Endothelial cell of umbilical vein (primary cell): ENCODE measurements around the gene TNFRSF12A. TPM values are rescaled to one million over a fixed set of nuclear protein-coding genes. Genes with fewer than 3 reads are reported as not detected.

Experiments used
- BruUV-seq: library from RNA; stranded (reverse); fragments of 400-500 nt; replicated peaks from 2 replicates; lab custom pipeline; 2021; lab: Mats Ljungman, UMichigan
- CTCF ChIA-PET: fragments of 300-600, 350-600 bp; sonication (Branson Sonifier 250); formaldehyde crosslinking; loops from one replicate; lab custom pipeline; 2021; ENCODE audit warnings: antibody characterized with exemption, inconsistent platforms; lab: Charles Lee
- POLR2A ChIA-PET: fragments of 300-600, 350-600 bp; sonication (Branson Sonifier 250); formaldehyde crosslinking; loops from one replicate; lab custom pipeline; 2021; ENCODE audit warnings: antibody characterized with exemption, inconsistent platforms; lab: Charles Lee
- DNase-seq: peaks from one replicate; pipeline ENCODE4 v3.0.0-alpha.2; 2011; ENCODE audit warnings: low read depth, low spot score
- FAIRE-seq: peaks from 2 replicates; lab custom pipeline; 2011; peaks lifted over from hg19 to GRCh38; lab: Jason Lieb, UNC
- H2AFZ ChIP-seq: 2 replicates; pipeline ENCODE4 v1.6.0; 2012; ENCODE audit warnings: low read depth, low read length, control low read depth, inconsistent platforms
- H3K27ac ChIP-seq: 2 replicates; pipeline ENCODE4 v1.5.1; 2011; ENCODE audit warnings: low read depth, mild to moderate bottlenecking, control low read depth, low read length, moderate library complexity; ENCODE audit not compliant: insufficient read depth
- H3K27me3 ChIP-seq, 2 experiments: 2 replicates each; pipeline versions ENCODE4 v1.6.0 to v1.6.1; 2011; ENCODE audit warnings: low read length in 2 of 2, mixed read lengths in 1 of 2; ENCODE audit not compliant: control insufficient read depth in 2 of 2, insufficient read depth in 2 of 2
- H3K36me3 ChIP-seq, 2 experiments: 2 replicates in 1 of 2; 3 replicates in 1 of 2; pipeline ENCODE4 v1.5.1; 2011; ENCODE audit warnings: low read length in 2 of 2, mild to moderate bottlenecking in 1 of 2, moderate library complexity in 1 of 2; ENCODE audit not compliant: control insufficient read depth in 2 of 2, insufficient read depth in 2 of 2; ENCODE audit errors: extremely low read depth in 1 of 2
- H3K4me1 ChIP-seq: 3 replicates; pipeline ENCODE4 v1.5.1; 2011; ENCODE audit warnings: mild to moderate bottlenecking, low read length; ENCODE audit not compliant: control insufficient read depth, insufficient read depth; ENCODE audit errors: extremely low read depth
- H3K4me2 ChIP-seq: 2 replicates; pipeline ENCODE4 v1.6.1; 2011; ENCODE audit warnings: low read length, control low read depth, mixed read lengths; ENCODE audit not compliant: insufficient read depth
- H3K4me3 ChIP-seq, 3 experiments: fragments of 200-600 bp in 1 of 3; sonication (generic), shearing (Covaris generic) in 1 of 3; replicated peaks in 1 of 3; 2 replicates each; pipeline ENCODE4 v1.5.1; 2011 to 2016; ENCODE audit warnings: control low read depth in 3 of 3, low read length in 3 of 3, mild to moderate bottlenecking in 2 of 3, inconsistent platforms in 1 of 3, low read depth in 1 of 3, moderate library complexity in 1 of 3; ENCODE audit not compliant: insufficient read depth in 1 of 3
- H3K79me2 ChIP-seq: 2 replicates; pipeline ENCODE4 v1.6.0; 2012; ENCODE audit warnings: low read length, inconsistent platforms; ENCODE audit not compliant: control insufficient read depth, insufficient read depth
- H3K9ac ChIP-seq: replicated peaks from 2 replicates; pipeline ENCODE3; 2011; ENCODE audit warnings: low read length, control low read depth; ENCODE audit not compliant: insufficient read depth; ENCODE audit errors: extremely low read depth
- H3K9me1 ChIP-seq: replicated peaks from 3 replicates; pipeline ENCODE4 v1.6.0; 2011; ENCODE audit warnings: mild to moderate bottlenecking, low read length; ENCODE audit not compliant: control insufficient read depth, insufficient read depth; ENCODE audit errors: extremely low read depth
- H3K9me3 ChIP-seq: replicated peaks from 2 replicates; pipeline ENCODE4 v1.5.1; 2012; ENCODE audit warnings: low read length, inconsistent platforms; ENCODE audit not compliant: control insufficient read depth, insufficient read depth
- H4K20me1 ChIP-seq: replicated peaks from 2 replicates; pipeline ENCODE3; 2011; ENCODE audit warnings: mild to moderate bottlenecking, low read length; ENCODE audit not compliant: control insufficient read depth, insufficient read depth; ENCODE audit errors: extremely low read depth
- EZH2 ChIP-seq: IDR thresholded peaks from 2 replicates; pipeline ENCODE4 v1.6.1; 2012; ENCODE audit warnings: borderline replicate concordance, low read depth, mild to moderate bottlenecking, moderate library complexity, low read length, inconsistent platforms; ENCODE audit not compliant: severe bottlenecking
- FOS ChIP-seq: IDR thresholded peaks from 2 replicates; pipeline ENCODE4 v1.6.1; 2011; ENCODE audit warnings: mild to moderate bottlenecking, low read length, moderate library complexity, borderline replicate concordance; ENCODE audit not compliant: insufficient read depth
- GATA2 ChIP-seq: IDR thresholded peaks from 2 replicates; pipeline ENCODE4 v1.7.0; 2011; ENCODE audit warnings: low read depth, mild to moderate bottlenecking, moderate library complexity, mixed read lengths, low read length; ENCODE audit not compliant: insufficient read length, insufficient read depth
- JUN ChIP-seq: IDR thresholded peaks from 2 replicates; pipeline ENCODE4 v1.6.1; 2011; ENCODE audit warnings: borderline replicate concordance, low read depth; ENCODE audit not compliant: insufficient read length, insufficient read depth
- MAX ChIP-seq: IDR thresholded peaks from 2 replicates; pipeline ENCODE4 v1.6.1; 2011; ENCODE audit not compliant: insufficient read depth, insufficient read length
- POLR2A ChIP-seq: IDR thresholded peaks from 2 replicates; pipeline ENCODE4 v1.6.1; 2012; ENCODE audit warnings: low read depth, mild to moderate bottlenecking, control low read depth, low read length
- POLR2AphosphoS5 ChIP-seq: IDR thresholded peaks from 2 replicates; pipeline ENCODE4 v1.6.1; 2012; ENCODE audit warnings: low read depth, mild to moderate bottlenecking, control low read depth, low read length, moderate library complexity; ENCODE audit not compliant: insufficient read depth
- dilution Hi-C: fragments of 300-500 bp; cut with MboI; formaldehyde crosslinking; loops from one replicate; pipeline ENCODE4 v1.15.0; 2019; ENCODE audit warnings: low sequenced_read_pairs; ENCODE audit not compliant: extremely low pct_ligation_motif_present
- intact Hi-C: fragments of 100-400 bp; cut with micrococcal nuclease; formaldehyde crosslinking; loops from one replicate; pipeline ENCODE4 v1.10.0; 2022
- polyA plus RNA-seq, 4 experiments: library from polyadenylated mRNA; depleted of rRNA in 3 of 4; stranded (reverse) in 3 of 4; unstranded in 1 of 4; fragments of >200 nt; gene quantifications; 2 replicates each; pipeline versions ENCODE4 v1.2.1 to v1.2.3, GENCODE V29; 2011 to 2012; ENCODE audit warnings: missing spikeins in 1 of 4
- total RNA-seq: library from RNA; stranded (reverse); gene quantifications from 2 replicates; pipeline ENCODE4 v1.2.3, GENCODE V29; 2021

Gene TNFRSF12A
- total and polyA plus RNA-seq, 2 donors (not counting 3 experiments of a cell fraction or from before 2014, with no cell fraction given) = 162 to 187 TPM

- intact Hi-C loops = no loop called here
- CTCF ChIA-PET = interaction anchor here (0.9 to 1.0 kb wide), 3 partner anchors 9 to 40 kb away, joined by 3 to 4 read pairs (median 3); no protein-coding TSS in a partner anchor
- FAIRE-seq (no peak), DNase-seq (no peak)
- Histone ChIP-seq H3K27ac (no peak overlapping the region), H3K9me3 (no peaks in the 10 kb centered on the region), H3K79me2 (no peaks in the 10 kb centered on the region), H3K4me2 (no peak overlapping the region), H2AFZ (no peak overlapping the region), H3K9me1 (no peaks in the 10 kb centered on the region), H3K36me3 (no peaks in the 10 kb centered on the region), H4K20me1 (no peaks in the 10 kb centered on the region), H3K9ac (no peak overlapping the region), H3K4me3 (no peak overlapping the region), H3K4me1 (no peaks in the 10 kb centered on the region), H3K27me3 (peaks cover 0 to 5% of the 10 kb centered on the region in 2 experiments)
- POLR2A ChIA-PET = no interaction called here
- TF ChIP-seq GATA2 = no peak
- no peak for TF ChIP-seq POLR2A
- no peak for TF ChIP-seq POLR2AphosphoS5
- no peak for TF ChIP-seq JUN
- TF ChIP-seq EZH2 = no peak
- TF ChIP-seq MAX = no peak
- no peak for TF ChIP-seq FOS
- no TSS peak for BruUV-seq
- dilution Hi-C loops = no loop called here
These were observed 28.5 kb upstream of the TNFRSF12A start for GRCh38 chr16:2991566-2992261.
